CD4-positive, alpha-beta T cell treated with Interleukin-15 for 1 hour (primary cell): Measurements from ENCODE around the gene MED8.
"Not testable (repeated sequence)": the region's sequence is repeated elsewhere in the genome, so short reads cannot be mapped to it uniquely, and the experiment has no call there.

Experiments used
- DNase-seq: peaks from one replicate; pipeline ENCODE4 v3.0.0-alpha.2; 2020

MED8 gene

GRCh38 chr1:43421976-43422750, 32.6 kb upstream of the MED8 start:
- no peak for DNase-seq

- DNase-seq, result no peak
Measured at GRCh38 chr1:43421396-43421795, 31.8 kb upstream of the MED8 start.

- no peak for DNase-seq
Measured at GRCh38 chr1:43420874-43421273, 31.3 kb upstream of the MED8 start.

GRCh38 chr1:43419627-43420425, 30.2 kb upstream of the MED8 start:
- DNase-seq, result no peak

- no peak for DNase-seq
Measured at GRCh38 chr1:43418858-43419257, 29.3 kb upstream of the MED8 start.

DNA sequence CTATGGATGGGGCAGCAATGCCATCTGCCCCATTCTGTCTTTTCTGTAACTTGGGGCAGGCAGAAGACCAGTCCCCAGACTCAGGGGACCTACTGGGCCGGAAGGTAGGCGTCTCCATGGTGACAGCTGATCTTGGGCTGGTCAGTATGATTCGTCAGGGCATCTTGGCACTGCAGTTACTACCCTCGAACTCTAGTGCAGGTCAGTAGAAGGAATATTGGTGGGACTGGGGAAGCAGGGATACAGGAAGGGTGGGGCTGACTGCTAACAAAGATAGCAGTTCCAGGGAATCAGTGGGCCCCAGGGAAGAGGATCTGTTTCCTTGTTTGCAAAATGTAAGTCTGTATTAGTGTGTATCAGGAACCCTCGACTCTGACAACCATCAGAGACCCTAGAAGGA, 26.3 kb upstream of the MED8 start:
- DNase-seq, result no peak

- DNase-seq, result peak; percentile 62
Measured at GRCh38 chr1:43414634-43415223, 25.1 kb upstream of the MED8 start.

- not testable (repeated sequence) for DNase-seq
Measured at GRCh38 chr1:43413426-43413825, 23.8 kb upstream of the MED8 start.

DNA sequence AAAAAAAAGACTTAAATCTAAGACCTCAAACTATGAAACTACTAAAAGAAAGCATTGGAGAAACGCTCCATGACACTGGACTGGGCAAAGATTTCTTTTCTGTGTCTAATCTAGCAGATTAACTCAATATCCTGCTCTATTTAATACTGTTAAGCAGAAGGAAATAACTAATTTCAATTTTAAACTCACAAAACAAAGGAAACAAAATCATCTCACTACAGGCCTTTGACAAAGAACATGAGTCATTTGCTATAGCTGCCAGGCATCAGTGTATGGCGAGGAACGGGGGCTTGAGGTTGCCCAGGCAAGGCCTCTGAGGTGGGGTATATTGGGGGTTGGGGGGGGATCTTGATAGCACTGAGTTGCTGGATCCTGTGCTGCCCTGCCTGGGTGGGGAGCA, 21.0 kb upstream of the MED8 start:
- no peak for DNase-seq

- no peak for DNase-seq
Measured at GRCh38 chr1:43405876-43406234, 16.3 kb upstream of the MED8 start.

GRCh38 chr1:43405219-43405875, 15.7 kb upstream of the MED8 start:
- no peak for DNase-seq

GRCh38 chr1:43404353-43404752, 14.8 kb upstream of the MED8 start:
- DNase-seq, result no peak

- DNase-seq, result no peak
Measured at GRCh38 chr1:43402089-43402865, 12.7 kb upstream of the MED8 start.

DNA sequence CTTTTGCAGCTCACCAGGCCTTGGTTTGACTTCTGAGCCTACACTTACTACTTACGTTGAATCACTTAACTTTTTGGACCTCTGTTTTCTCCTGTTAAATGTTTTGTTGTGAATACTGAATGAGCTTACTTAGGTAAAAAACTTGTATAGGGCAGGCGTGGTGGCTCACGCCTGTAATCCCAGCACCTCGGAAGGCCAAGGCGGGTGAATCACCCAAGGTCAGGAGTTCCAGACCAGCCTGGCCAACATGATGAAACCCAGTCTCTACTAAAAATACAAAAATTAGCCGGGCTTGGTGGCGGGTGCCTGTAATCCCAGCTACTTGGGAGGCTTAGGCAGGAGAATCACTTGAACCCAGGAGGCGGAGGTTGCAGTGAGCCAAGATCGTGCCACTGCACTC, 10.8 kb upstream of the MED8 start:
- not testable (repeated sequence) for DNase-seq

GRCh38 chr1:43398227-43398626, 8.6 kb upstream of the MED8 start:
- DNase-seq, result no peak

DNA sequence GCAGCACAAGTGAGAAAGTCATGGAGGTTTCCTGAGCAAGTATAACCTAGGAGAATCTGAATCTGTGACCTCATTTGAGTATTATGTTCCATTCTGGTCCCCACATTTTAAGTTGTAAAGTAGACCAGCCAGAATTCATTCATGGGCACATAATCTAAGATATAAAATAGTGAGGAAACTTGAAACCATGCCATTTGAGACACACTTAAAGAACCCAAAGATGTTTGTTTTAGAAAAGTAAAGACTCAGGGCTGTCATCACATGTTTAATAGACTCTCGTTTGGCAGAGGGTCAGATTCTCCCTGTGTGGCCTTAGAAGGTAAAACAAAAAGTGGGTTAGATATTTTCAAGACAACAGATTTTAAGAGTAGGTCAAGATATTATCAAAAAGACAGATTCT, 6.5 kb upstream of the MED8 start:
- DNase-seq, result no peak

DNA sequence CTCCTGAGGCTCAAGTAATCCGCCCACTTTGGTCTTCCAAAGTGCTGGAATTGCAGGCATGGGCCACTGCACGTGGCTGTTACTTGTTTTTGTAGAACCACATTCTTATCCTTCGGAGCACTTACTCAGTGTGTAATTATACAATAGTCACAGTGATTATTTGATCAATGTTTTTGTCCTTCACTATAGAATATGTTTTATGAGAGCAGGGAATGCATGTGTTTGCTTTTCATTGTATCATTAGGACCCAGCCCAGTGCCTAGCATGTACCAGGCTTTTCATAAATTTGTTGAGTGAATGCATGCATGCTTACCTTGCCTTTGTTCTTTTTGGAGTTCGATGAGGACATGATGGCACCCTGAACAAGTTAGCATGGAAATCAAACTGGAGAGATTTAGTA, 5.9 kb upstream of the MED8 start:
- no peak for DNase-seq

GRCh38 chr1:43392702-43393101, 3.1 kb upstream of the MED8 start:
- no peak for DNase-seq

DNA sequence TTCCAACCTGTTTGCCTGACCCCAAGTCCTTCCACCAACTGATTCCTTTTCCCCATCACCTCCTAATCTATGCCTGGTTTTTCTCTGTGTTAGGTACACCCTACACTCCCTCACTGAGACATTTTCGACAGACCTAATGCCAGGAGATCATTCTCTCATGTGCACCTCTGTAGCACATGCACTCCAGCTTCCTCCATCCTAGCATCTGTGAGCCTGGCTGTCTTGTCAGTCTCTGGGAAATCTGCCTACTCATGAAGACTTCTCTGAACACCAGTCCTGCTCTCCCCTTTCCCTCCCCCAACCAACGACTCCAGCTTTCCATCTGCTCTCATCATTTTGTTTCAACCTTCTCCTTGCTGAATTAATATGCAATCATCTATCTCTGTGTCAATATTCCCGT, 987 bp downstream of the MED8 start:
- no peak for DNase-seq

DNA sequence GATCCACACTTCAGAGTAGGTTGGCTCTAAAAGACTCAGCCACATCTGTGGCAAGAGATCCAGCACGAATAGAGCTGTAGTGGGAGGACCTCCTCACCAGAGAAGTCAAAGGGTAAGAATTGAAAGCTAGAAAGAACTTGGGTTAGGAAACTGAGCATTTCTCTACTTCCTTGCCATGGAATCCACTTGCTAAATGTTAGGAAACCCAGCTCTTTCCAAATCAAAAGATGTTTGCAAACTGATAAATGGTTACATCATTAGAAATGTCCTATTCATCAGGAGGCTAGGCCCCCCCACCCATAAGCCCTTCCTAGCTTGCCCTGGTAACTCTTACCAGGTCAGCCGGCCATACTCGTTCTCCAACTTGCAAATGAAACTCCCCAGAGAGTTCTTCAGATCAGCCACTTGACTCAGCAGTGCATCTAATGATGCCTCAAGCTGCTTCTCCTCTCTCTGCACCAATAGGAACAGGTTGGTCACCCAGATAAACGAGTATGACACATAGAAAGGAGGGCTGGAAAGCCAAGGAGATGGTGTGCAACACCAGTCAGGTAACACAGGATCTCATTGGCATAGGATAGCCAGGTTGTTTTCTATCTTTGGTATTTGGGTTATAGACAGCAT, 1.5 kb downstream of the MED8 start:
- DNase-seq, result no peak

DNA sequence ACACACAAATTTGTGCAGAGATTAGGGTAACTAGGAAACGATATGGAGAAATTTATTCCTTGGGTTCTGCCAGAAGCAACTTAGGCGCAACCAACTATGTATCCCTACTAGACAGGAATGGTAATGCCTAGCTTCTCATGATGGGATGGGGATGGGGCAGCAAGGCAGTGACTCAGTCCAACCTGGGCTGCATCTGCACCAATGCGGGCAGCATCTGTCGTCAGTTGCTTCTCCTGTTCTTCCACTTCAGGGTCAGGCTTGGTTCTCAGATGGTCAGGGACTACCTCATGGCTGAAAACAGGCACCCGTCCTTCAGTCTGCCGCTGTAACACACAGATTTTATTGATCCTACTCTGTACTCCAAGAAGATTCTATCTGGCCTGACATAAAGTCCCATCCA, 2.9 kb downstream of the MED8 start:
- DNase-seq, result no peak

- no peak for DNase-seq
Measured at GRCh38 chr1:43383449-43383848, 6.2 kb downstream of the MED8 start.
